Measurements from ENCODE around the gene HIKESHI. TPM values are rescaled to one million over a fixed set of nuclear protein-coding genes. Genes with fewer than 3 reads are reported as not detected.
A peak's percentile ranks its signal among the peaks of the same experiment; 100 is the strongest.
"Not testable (repeated sequence)": the region's sequence is repeated elsewhere in the genome, so short reads cannot be mapped to it uniquely, and the experiment has no call there.

The HIKESHI gene
- total and polyA plus RNA-seq, 2 of the 13 experiments (the other 11 are each of a cell fraction or from before 2014, with no cell fraction given) = 67.8 to 74.8 TPM

GRCh38 chr11:86289508-86290280, 12.3 kb upstream of the HIKESHI start:
- intact Hi-C loops (cut with micrococcal nuclease; ENCODE audit: unreplicated experiment); H3K4me3 ChIP-seq (replicated peaks in 1 of 3; ENCODE audit: insufficient read depth in 1 of 3, low read depth in 2 of 3, low read length in 3 of 3); H3K9ac ChIP-seq (ENCODE audit: insufficient read depth, low read depth, low read length); H3K36me3 ChIP-seq (replicated peaks in 1 of 2; ENCODE audit: control insufficient read depth in 1 of 2, insufficient read depth in 2 of 2, low read length in 2 of 2); BruUV-seq (replicated peaks); H2AFZ ChIP-seq (ENCODE audit: low read length); H3K27me3 ChIP-seq (ENCODE audit: control insufficient read depth in 1 of 2, insufficient read depth in 2 of 2, low read length in 2 of 2); DNase-seq (ENCODE audit: low spot score); ATAC-seq; FAIRE-seq; H3K79me2 ChIP-seq (ENCODE audit: insufficient read depth, low read length); H3K9me3 ChIP-seq (ENCODE audit: low read length); CTCF ChIA-PET (ENCODE audit: low intra/inter-chr PET ratio, low total read pairs); H4K20me1 ChIP-seq (ENCODE audit: insufficient read depth, low read length); H3K4me2 ChIP-seq (ENCODE audit: low read depth, low read length); H3K27ac ChIP-seq (ENCODE audit: extremely low read length, insufficient read depth, low read length): not testable (repeated sequence)
- in situ Hi-C loops (cut with HindIII; ENCODE audit: extremely low pct_ligation_motif_present, low pct_unique_long_range_greater_than_20kb) = loop anchor here (5.0 to 10.0 kb wide), 2 partner anchors 345 to 432 kb away; partner anchors contain the start of gene CCDC83
- peaks cover 16% of the 10 kb centered on the region for H3K4me1 ChIP-seq (ENCODE audit: insufficient read depth, low read length)
- POLR2A ChIA-PET = interaction anchor here (0.7 kb wide), 1 partner anchor 435 kb away, joined by 4 read pairs; no protein-coding TSS in a partner anchor
- WGBS (ENCODE audit: low lambda C conversion rate) = 87% methylated on average over 9 of the region's 9 CpGs

GRCh38 chr11:86291466-86292262, 10.4 kb upstream of the HIKESHI start:
- Histone ChIP-seq H2AFZ (ENCODE audit: low read length) (no peak overlapping the region), H3K79me2 (ENCODE audit: insufficient read depth, low read length) (no peaks in the 10 kb centered on the region), H3K4me3 (replicated peaks in 1 of 3; ENCODE audit: insufficient read depth in 1 of 3, low read depth in 2 of 3, low read length in 3 of 3) (no peak overlapping the region), H3K4me1 (ENCODE audit: insufficient read depth, low read length) (peaks cover 16% of the 10 kb centered on the region), H3K27ac (ENCODE audit: extremely low read length, insufficient read depth, low read length) (no peak overlapping the region), H3K9ac (ENCODE audit: insufficient read depth, low read depth, low read length) (no peak overlapping the region), H4K20me1 (ENCODE audit: insufficient read depth, low read length) (no peaks in the 10 kb centered on the region), H3K9me3 (ENCODE audit: low read length) (no peaks in the 10 kb centered on the region), H3K27me3 (ENCODE audit: control insufficient read depth in 1 of 2, insufficient read depth in 2 of 2, low read length in 2 of 2) (no peaks in the 10 kb centered on the region), H3K36me3 (replicated peaks in 1 of 2; ENCODE audit: control insufficient read depth in 1 of 2, insufficient read depth in 2 of 2, low read length in 2 of 2) (no peaks in the 10 kb centered on the region), H3K4me2 (ENCODE audit: low read depth, low read length) (no peak overlapping the region)
- in situ Hi-C loops (cut with HindIII; ENCODE audit: extremely low pct_ligation_motif_present, low pct_unique_long_range_greater_than_20kb) = loop anchor here (5.0 to 10.0 kb wide), 2 partner anchors 347 to 434 kb away; partner anchors contain the start of gene CCDC83
- POLR2A ChIA-PET = no interaction called here
- BruUV-seq (replicated peaks) = no TSS peak
- intact Hi-C loops (cut with micrococcal nuclease; ENCODE audit: unreplicated experiment) = loop anchor here (1.0 to 2.0 kb wide), 4 partner anchors 249 to 697 kb away; partner anchors contain the start of gene CCDC83
- DNase-seq (ENCODE audit: low spot score) (peak; percentile 70), FAIRE-seq (peak; percentile 37), ATAC-seq (peak; percentile 91)
- WGBS (ENCODE audit: low lambda C conversion rate) = 4% methylated on average over 3 of the region's 3 CpGs
- CTCF ChIA-PET (ENCODE audit: low intra/inter-chr PET ratio, low total read pairs) = interaction anchor here (1.2 to 1.7 kb wide), 3 partner anchors 350 to 597 kb away, joined by 3 to 6 read pairs (median 5); partner anchors contain the start of gene CCDC83
- TF ChIP-seq MAFF (IDR thresholded peaks at IDR 0.05; ENCODE audit: low read depth, low read length) (peak; percentile 94), HNRNPL (IDR thresholded peaks at IDR 0.05; ENCODE audit: low read depth, low read length) (no peak), HHEX (CRISPR knock-in tag; IDR thresholded peaks at IDR 0.05) (peak; percentile 81; the same call in 1 of the 2 replicates), ZNF609 (CRISPR knock-in tag; IDR thresholded peaks at IDR 0.05; ENCODE audit: borderline replicate concordance) (peak; percentile 65; the same call in 1 of the 2 replicates), IKZF1 (IDR thresholded peaks at IDR 0.05) (no peak), NCOA2 (CRISPR knock-in tag; IDR thresholded peaks at IDR 0.05) (peak; percentile 50; the same call in 1 of the 2 replicates), TCF7 (IDR thresholded peaks at IDR 0.05; ENCODE audit: low read depth) (0 out of 2 replicates have a peak, but pooled peaks have one; percentile 30), SALL1 (CRISPR knock-in tag; IDR thresholded peaks at IDR 0.05) (peak; percentile 18; the same call in 1 of the 2 replicates)

Measured in HepG2 (cell line).